ENCODE results near the gene SHH.

GRCh38 chr7:155794196-155794595, 18.1 kb downstream of the SHH start:
- TF ChIP-seq CTCF (IDR thresholded peaks at IDR 0.05), result no peak
- TF ChIP-seq POLR2A (IDR thresholded peaks at IDR 0.05), result no peak

Measured in vagina (tissue), 2 donors.